ENCODE measurements around the gene RSRC1. TPM values are rescaled to one million over a fixed set of nuclear protein-coding genes. Genes with fewer than 3 reads are reported as not detected.
"Not testable (repeated sequence)": the region's sequence is repeated elsewhere in the genome, so short reads cannot be mapped to it uniquely, and the experiment has no call there.

The RSRC1 gene
- total RNA-seq, 1 experiment from 2014 or later, result 56.0 TPM

- no peak for DNase-seq (ENCODE audit: low read depth)
Observed at GRCh38 chr3:158101335-158102241, 8.3 kb upstream of the RSRC1 start.

- no peak for DNase-seq (ENCODE audit: low read depth)
Observed at GRCh38 chr3:158102242-158103080, 7.4 kb upstream of the RSRC1 start.

GRCh38 chr3:158103081-158103886 is 6.6 kb upstream of the RSRC1 start:
- DNase-seq (ENCODE audit: low read depth), result no peak

GRCh38 chr3:158103887-158104327 is 6.0 kb upstream of the RSRC1 start:
- DNase-seq (ENCODE audit: low read depth), result no peak

- DNase-seq (ENCODE audit: low read depth), result no peak
Observed at GRCh38 chr3:158104431-158104921, 5.4 kb upstream of the RSRC1 start.

GRCh38 chr3:158105119-158105709 is 4.7 kb upstream of the RSRC1 start:
- peak; percentile 22 for DNase-seq (ENCODE audit: low read depth)

GRCh38 chr3:158105710-158106253 is 4.1 kb upstream of the RSRC1 start:
- DNase-seq (ENCODE audit: low read depth), result peak; percentile 59

- no peak for DNase-seq (ENCODE audit: low read depth)
Observed at GRCh38 chr3:158106766-158107471, 3.0 kb upstream of the RSRC1 start.

- no peak for DNase-seq (ENCODE audit: low read depth)
Observed at GRCh38 chr3:158107605-158108444, 2.1 kb upstream of the RSRC1 start.

GRCh38 chr3:158108445-158108985 is 1.4 kb upstream of the RSRC1 start:
- DNase-seq (ENCODE audit: low read depth), result no peak

GRCh38 chr3:158109295-158109803 is 540 bp upstream of the RSRC1 start:
- DNase-seq (ENCODE audit: low read depth), result no peak

GRCh38 chr3:158110658-158111018 is 749 bp downstream of the RSRC1 start:
- no peak for DNase-seq (ENCODE audit: low read depth)

- DNase-seq (ENCODE audit: low read depth), result no peak
Observed at GRCh38 chr3:158111861-158112260, 2.0 kb downstream of the RSRC1 start.

GRCh38 chr3:158113595-158113994 is 3.7 kb downstream of the RSRC1 start:
- DNase-seq (ENCODE audit: low read depth), result not testable (repeated sequence)

- DNase-seq (ENCODE audit: low read depth), result no peak
Observed at GRCh38 chr3:158120330-158120729, 10.4 kb downstream of the RSRC1 start.

GRCh38 chr3:158121295-158121694 is 11.4 kb downstream of the RSRC1 start:
- no peak for DNase-seq (ENCODE audit: low read depth)

- not testable (repeated sequence) for DNase-seq (ENCODE audit: low read depth)
Observed at GRCh38 chr3:158122721-158123120, 12.8 kb downstream of the RSRC1 start.
